Measurements from ENCODE around the gene VTI1A. TPM values are rescaled to one million over a fixed set of nuclear protein-coding genes. Genes with fewer than 3 reads are reported as not detected.
A peak's percentile ranks its signal among the peaks of the same experiment; 100 is the strongest.

VTI1A gene
- total RNA-seq, 1 experiment from 2014 or later = 30.5 TPM

DNA sequence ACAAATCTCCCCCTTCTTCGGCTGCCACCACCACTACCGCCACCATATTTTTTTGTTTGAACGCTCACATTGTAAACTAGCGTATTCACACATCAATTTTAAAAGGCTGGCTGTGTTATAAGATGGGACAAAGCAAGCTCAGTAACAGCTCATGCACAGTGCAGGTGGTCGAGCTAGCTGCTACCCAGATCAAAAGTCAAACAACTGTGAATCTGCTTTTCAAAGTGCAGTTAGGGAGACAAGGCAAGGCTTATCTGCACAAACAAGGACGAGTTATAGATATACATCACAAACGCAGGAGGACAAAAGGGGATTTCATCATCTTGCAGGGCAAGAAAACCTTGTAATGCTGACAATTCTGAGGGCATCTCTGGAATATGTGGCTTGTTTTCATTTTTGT lies 231.6 kb downstream of the VTI1A start:
- DNase-seq (ENCODE audit: low spot score) = no peak

DNA sequence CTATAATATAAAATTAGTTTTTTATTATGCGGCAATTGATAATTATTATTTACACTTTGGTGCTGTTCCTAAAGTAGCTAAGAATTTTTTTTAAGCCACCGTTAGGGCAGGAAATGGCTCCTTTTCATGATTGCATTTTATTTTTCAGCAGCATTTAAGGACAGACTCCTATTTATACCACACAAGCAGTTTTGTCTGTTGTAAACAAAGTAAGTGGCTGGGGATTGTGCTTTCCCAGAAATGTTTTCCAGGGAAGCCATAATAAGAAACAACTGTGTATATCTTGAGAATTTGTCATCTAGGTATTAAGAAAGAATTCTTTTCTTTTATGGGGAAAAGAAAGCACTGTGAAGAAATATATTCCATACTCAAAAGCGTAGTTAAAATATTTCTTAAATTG lies 232.0 kb downstream of the VTI1A start:
- DNase-seq (ENCODE audit: low spot score) = no peak

DNA sequence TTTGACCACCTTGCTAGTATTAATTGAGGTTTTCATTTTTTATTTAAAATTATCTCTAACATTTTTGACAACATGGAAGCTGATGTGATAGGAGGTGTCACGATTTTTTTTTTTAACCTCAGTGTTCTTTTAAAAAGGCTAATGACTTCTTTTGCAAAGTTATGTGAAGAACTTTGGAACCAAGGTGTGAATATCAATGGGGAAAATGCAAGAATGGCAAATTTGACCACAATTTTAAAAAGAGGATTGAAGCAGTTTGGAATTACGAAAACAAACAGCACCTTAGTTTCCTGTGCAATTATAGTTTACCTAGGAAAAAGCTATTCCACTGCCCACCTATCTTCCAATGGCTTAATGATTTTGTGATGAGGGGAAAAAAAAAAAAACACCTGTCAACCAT lies 232.4 kb downstream of the VTI1A start:
- DNase-seq (ENCODE audit: low spot score) = no peak

DNA sequence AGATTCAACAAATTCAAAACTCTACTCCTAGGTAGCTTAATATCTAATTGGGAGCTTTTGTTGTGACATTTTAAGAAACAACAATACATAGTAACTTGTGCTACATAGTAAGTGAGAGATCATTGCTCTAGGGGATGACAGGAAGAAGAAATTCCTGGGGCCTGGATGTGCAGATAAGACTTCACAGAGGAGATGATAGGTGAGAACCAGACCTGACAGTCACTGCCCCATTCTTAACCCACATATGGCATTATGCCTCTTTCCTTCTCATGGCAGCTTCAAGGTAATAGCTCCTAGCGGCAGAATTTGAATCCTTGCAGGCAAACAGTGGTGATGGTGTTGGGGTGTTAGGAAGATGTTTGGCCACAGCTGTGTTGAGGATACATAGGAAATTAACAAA lies 233.6 kb downstream of the VTI1A start:
- no peak for DNase-seq (ENCODE audit: low spot score)

DNA sequence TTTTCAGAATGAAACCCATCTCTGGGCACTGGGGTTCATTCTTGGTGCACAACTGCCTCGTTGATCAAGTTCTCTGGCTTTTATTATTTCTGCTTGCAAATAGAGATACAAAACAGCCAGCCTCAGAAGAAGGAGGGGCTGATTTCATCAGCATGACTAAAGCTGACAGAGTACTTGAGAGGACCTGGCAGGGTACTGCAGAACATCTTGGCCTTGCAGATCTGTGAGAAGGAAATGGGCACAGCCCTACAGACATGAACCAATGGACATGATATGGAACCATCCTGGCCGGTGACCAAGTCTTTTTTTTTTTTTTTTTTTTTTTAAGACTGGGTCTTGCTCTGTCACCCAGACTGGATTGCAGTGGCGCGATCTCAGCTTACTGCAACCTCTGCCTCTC lies 240.6 kb downstream of the VTI1A start:
- DNase-seq (ENCODE audit: low spot score) = no peak

DNA sequence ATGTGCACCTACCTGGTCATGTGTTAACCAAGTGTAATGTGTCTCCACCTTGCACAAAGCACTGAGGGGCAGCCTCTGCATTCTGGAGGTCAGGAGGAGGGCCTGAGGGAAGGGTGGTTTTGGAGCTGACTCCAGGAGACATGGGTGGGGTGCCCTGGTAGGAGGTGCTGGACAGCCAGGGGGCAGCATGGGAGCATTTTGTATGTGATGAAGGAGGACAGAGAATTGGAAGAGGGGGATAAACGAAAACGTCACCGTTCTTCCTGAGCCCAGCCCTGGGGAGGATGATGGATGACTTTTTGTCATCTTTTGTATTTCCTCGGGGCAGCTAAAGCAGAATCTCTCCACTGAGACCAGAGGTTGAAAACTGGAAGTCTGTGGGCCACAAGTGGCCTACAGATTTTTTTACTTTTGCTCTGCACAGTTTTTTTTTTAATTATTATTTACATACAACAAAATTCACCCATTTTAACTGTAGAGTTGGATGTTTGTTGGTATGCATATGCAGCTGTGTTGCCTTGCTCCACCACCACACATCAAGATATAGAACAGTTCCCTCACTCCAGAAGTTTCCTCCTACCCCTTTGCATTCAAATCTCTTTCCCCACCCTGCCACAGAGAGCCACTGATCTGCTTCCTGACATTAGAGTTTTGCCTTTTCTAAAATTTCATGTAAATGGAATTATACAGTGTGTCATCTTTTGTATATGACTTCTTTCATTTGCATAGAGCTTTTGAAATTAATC lies 242.5 kb downstream of the VTI1A start:
- DNase-seq (ENCODE audit: low spot score) = peak; percentile 23

DNA sequence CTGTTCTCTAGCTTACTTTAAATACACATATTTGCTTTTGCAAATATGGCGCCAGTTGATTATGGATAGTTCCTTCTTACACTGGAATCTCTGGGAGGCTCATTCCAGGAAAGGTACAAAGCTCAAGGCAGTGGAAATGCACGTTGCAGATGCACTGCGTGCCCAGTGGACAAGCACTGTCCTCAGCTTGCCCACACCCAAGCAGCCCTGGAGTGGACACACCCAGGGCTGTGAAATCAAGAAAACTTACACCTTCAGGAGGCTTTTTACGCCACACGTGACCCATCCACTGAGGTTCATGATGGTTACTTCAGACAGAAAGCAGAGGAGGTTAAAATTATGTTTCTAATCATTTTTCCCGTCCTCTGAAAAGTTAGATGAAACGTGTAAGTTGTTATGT lies 248.5 kb downstream of the VTI1A start:
- DNase-seq (ENCODE audit: low spot score) = no peak

DNA sequence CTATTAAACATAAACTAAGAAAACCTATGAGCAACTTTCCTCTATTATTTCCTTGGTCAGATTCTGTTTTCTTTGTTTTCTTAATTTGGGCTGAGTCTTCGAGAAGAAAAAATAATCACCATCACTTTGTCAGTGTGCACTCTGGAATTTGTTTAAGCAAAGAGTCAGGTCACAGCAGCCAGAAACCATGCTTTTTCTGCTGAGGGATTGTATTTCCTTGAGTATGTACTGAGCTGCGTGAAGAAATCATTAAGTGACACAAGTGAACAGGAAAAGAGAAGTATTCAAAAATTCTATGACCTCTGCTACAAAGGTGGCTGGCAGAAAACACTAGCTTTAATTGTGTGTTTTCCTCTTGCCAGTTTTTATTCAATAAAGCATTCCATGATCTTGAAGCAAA lies 249.6 kb downstream of the VTI1A start:
- no peak for DNase-seq (ENCODE audit: low spot score)

DNA sequence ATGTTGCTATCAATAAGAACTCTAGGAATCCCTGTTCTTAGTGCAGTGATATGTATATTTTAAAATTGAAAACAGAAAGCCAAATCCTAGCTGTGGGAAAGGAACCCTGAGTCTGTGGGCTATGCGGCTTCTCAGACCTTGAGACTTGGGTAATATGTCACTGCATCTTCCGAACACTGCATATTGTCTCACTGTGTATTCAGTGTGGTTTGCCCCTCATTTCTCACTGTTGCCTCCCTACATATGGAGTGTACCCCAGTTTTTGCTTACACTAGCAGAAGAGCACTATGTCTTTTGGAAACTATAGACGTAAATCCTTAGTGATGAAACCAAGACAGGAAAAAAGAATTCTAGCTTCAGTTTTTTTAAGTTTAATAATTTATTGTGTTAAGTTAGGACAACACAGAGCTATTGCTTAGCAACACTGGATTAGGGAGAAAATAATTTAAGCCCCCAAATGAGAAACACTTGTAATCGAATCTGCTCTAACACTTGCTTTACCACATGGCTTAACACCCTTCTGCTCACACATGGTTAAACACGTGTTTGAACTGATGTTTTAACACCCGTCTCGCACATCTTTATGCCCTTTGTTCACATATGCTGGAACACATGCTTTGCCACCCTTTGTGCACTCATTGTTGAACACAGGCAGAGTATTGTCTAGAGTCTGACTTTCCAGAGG lies 251.3 kb downstream of the VTI1A start:
- no peak for DNase-seq (ENCODE audit: low spot score)

DNA sequence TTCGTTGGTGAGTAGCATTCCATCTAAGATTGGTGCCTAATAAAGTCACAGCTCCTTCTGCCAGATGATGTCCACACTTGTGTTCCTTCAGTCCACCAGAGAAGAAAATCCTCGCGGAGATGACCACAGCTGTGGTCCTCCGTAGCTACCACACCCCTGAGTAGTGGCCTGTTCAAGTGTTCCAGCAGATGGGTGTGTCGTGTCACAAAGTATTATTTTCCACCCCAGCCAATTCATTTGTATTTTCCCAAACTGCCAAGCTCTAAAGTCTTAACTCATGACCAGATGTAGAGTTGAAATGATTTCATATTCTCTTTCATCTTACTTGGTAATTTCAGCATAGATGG lies 251.8 kb downstream of the VTI1A start:
- no peak for DNase-seq (ENCODE audit: low spot score)

DNA sequence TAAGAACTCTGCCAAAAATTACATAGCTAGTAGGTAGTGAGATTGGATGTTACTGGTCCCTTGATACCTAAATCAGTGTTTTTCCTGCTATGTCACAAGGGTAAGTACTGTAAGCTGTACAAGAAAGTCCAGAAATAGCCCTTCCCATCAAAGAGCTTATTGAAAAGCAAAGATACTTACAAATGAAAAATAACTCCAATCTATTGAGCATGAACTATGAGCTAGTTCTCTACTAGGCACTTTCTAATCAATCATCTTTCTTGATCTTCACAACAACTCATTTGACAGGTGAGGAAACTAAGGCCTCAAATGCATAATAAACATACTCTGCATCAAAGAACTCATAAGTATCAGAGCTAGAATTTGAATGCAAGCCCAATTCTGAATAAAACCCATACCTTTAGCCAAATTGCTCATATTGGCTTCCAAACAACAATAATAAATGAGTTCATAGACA lies 253.2 kb downstream of the VTI1A start:
- no peak for DNase-seq (ENCODE audit: low spot score)

DNA sequence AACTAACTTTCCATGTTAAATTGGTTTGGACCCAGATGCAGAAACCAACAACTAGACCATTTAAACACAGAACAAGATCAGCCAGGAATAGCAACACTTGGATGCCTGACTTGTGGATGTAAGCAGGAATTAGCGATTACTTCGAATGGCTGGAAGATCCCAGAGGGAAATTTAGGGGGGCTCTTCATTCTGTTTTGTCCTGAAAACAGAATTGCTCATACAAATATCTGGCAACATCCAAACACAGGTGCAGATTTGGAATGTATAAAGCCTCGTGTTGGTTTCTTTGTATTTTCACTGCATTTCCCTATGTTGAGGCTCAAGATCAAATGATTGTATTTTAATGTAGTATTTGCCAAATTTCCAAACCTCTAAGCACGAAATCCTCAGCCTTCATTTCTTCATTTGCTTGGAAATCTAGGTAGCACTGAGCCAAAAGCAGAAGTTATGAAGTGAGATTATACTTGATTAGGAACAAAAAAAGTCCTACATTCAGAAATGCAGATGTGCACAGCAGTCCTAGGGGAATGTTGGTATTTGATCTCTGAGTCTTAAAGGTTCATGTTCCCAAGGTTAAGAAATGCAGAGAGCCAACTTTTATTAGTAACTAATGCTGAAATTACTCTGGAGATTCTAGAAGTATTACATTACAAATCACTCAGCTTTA lies 254.3 kb downstream of the VTI1A start:
- no peak for DNase-seq (ENCODE audit: low spot score)

DNA sequence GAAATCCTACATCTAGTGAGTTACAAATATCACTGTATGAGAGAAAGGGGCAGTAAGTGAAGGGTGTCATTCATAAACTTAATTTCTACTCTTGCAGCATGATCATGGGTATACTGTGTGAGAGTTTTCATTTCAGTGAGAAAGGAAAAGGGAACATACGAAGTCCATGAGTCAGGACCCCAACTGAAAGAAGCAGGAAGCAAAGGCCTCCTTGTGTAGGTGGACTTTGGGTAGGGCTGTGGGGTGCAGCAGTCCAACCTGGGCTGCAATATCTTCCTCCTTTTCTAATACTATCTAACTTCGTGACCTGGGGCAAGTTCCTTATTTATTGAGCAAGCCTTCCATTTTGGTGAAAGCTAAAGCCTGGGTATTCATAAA lies 254.9 kb downstream of the VTI1A start:
- DNase-seq (ENCODE audit: low spot score) = no peak

DNA sequence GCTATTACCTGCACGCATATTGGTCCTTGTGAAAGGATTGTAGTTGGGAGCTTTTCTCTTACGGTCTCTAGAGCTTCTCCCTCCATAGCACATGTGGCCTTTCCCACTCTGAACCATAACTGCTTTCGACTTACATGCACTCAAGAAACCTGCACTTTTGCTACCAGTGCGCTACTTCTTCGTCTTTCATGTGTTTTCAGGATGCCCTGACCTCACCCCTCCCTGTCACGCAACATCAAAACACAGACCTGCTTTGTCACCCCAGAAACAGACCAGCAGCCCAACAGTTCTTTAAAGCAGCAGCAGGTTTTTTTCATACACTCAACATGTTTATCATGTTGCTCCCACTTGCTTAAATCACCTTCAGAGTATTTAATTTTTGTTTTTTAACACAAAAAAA lies 259.6 kb downstream of the VTI1A start:
- DNase-seq (ENCODE audit: low spot score) = no peak

DNA sequence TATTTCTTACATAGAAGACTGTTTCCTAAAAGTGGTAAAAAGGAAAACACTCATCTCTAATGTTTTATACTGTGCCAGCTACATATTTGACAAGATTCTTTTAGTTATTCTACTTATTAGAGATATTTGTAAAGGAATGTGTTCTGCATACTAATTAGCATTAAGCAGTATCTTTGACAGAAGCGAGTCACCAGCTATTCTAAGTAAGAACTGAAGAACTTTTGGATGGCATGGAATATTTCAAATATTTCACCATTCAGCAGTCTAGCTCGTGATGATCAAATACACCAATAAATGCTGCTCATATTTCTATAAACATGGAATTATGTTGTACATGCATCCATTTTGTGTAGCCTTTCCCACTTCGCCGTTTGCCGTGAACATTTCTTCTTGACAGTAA lies 261.4 kb downstream of the VTI1A start:
- DNase-seq (ENCODE audit: low spot score) = no peak

DNA sequence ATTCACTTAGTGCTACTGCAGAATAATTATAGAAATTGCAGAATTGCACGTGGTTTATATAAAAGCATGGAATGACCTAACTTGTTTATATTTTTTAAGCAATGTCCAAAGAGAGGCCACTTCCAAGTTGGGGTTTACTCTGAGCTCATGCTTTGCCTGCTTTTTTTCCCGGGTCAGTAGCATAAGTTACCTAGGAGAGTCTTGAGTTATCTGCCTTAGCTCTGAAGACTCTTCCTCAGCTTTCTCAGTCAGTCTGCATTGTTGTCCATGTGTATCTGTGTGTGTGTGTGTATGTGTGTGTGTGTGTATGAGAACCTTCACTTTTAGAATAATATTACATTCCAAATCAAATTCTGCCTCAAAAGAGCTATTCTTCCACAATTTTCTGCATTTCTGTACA lies 263.5 kb downstream of the VTI1A start:
- DNase-seq (ENCODE audit: low spot score) = no peak

DNA sequence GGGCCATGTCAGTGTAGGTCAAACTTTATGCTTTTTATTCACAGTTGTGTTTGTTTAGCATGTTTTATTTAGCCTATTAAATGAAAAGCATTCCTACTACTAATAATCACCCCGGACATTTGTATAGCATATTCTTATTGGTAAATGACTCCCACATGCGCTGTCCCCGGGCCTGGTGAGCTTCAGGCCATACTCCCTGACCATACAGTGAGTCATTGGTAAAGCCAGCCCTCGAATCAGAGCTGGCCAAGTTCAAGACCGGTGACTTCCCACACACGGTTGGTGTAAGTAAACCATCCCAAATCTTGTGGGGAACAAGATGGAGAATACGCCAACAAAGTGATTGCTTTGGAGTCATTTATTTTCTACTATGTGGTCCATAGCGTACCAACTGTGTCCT lies 264.4 kb downstream of the VTI1A start:
- no peak for DNase-seq (ENCODE audit: low spot score)

DNA sequence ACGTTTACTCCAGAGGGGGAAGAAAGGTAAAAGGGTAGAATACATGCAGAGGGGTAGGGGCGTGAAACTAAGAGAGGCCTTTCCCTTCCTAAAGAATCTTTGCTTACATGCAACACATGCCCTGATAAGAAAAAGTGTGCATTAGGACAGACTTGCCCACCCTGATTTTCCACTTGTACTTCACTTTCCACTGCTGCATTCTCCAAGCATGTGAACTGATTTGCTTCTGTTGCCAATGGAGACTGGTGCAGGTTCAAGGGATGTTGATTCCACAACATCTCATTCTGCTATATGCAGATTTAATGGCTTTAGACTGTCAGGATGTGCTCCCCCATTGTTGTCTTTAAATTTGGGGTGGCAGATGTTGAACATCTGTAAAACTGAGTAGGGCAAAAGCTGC lies 265.5 kb downstream of the VTI1A start:
- no peak for DNase-seq (ENCODE audit: low spot score)

DNA sequence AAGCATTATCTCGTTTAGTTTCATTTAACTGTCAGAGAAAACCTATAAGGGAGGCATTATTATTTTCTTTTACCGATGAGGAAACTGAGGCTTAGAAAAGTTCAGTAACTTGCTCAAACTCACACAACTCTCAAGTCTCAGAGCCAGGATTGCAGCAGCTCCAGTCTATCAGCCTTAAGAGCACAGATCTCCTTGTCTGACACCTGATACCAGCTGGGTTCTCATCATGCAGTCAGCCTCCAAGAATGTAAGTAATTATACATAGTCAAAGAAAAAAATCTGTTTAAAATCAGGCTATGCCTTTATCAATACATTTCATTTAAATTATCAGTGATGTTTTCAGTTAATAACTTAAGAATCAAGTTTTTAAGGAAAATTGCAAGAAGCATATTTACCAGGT lies 266.4 kb downstream of the VTI1A start:
- no peak for DNase-seq (ENCODE audit: low spot score)

DNA sequence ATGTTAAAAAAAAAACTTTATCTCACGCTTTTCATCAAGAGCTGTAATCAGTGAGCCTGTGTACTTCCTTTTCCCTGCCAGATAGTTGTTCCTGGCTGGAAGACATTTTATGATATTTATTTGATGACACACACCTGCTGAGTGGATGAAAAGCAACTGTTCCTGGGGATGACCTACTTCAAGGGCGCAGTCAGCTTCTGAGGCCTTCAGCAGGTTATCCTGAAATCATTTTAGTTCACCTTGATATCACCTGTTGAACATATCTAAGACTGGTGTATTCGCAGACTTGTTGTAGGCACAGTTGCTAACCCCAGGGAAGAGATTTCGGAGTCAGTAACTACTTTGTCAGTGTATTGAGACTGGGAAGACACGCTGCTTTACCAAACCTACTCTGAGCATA lies 268.6 kb downstream of the VTI1A start:
- peak; percentile 26 for DNase-seq (ENCODE audit: low spot score)

DNA sequence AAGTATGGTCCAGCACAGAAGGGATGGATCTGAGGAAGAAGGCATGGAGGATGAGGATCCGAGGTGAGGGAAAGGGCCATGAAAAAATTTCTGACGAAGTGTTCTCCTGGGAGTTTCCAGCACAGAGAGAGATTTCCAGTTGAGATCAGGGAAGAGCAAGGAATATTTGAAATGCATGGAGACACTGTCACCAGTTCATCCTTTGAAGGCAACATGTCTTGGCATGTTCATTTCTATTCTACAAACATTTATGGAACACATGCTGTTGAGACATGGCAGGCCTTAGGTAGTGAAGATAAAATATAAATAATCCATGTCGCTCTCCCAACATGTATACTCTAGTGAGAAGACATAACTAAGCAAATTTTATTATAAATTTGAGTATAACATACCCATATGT lies 269.1 kb downstream of the VTI1A start:
- no peak for DNase-seq (ENCODE audit: low spot score)

DNA sequence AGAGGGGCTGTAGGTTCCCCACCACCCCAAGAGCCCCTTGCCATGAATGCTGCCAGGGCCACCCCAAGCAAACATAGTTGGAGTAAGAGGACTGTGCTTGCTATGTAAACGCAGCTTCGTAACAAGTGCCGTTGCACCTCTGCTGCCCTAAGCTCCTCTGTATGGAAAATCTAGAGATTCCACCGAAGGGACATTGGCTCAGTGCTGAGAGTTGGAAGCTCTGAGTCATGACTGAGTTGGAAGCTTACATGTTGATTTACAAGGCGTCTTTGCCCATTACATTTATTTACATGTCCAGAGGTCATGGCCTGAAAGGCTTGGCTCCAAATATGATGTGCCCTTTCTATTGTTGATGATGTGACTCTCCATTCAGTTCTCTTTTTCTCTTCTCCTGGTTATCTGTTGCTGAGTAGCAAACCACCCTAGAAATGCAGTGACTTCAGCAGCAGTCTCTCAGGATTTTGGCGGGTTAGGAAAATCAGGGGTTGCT lies 270.0 kb downstream of the VTI1A start:
- DNase-seq (ENCODE audit: low spot score) = peak; percentile 78

DNA sequence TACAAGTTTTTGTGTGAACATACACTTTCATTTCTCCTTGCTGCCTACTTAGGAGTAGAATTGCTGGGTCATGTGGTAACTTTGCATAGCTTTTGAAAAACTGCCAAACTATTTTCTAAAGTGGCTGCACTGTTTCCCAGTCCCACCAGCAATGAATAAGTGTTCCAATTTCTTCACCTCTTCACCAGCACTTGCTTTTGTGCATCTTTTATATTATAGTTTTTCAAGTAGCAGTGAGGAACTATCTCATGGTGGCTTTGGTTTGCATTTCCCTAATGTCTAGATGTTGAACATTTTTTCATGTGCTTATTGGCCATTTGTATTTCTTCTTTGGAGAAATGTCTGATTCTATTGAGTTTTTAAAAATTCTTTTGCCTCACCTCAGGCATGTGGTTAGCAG lies 273.2 kb downstream of the VTI1A start:
- no peak for DNase-seq (ENCODE audit: low spot score)
